Muscle layer of duodenum (tissue), 2 donors: ENCODE data around the gene SCN8A.

Experiments
- H3K27ac ChIP-seq: one replicate; pipeline ENCODE4 v1.7.0; 2013; ENCODE audit warnings: mild to moderate bottlenecking, low read length
- H3K27me3 ChIP-seq: one replicate; pipeline ENCODE4 v1.7.0; 2013; ENCODE audit warnings: low read depth, mild to moderate bottlenecking, control low read depth, low read length
- H3K36me3 ChIP-seq, 2 donors: one replicate each; pipeline ENCODE4 v1.7.0; 2013; ENCODE audit warnings: low read length in 2 of 2, control low read depth in 1 of 2, mild to moderate bottlenecking in 1 of 2; ENCODE audit not compliant: insufficient read depth in 2 of 2, control insufficient read depth in 1 of 2
- H3K4me1 ChIP-seq, 2 donors: one replicate each; pipeline ENCODE4 v1.7.0; 2013; ENCODE audit warnings: low read length in 2 of 2, mild to moderate bottlenecking in 2 of 2, control low read depth in 1 of 2, moderate library complexity in 1 of 2; ENCODE audit not compliant: insufficient read depth in 2 of 2, control insufficient read depth in 1 of 2
- H3K4me3 ChIP-seq, 2 donors: one replicate each; pipeline ENCODE4 v1.7.0; 2013; ENCODE audit warnings: low read length in 2 of 2, low read depth in 1 of 2, mild to moderate bottlenecking in 1 of 2
- H3K9me3 ChIP-seq, 2 donors: one replicate each; pipeline ENCODE4 v1.7.0; 2013; ENCODE audit warnings: low read length in 2 of 2, control low read depth in 1 of 2, mild to moderate bottlenecking in 1 of 2; ENCODE audit not compliant: control insufficient read depth in 1 of 2
- donor health status: healthy.

Gene SCN8A

DNA sequence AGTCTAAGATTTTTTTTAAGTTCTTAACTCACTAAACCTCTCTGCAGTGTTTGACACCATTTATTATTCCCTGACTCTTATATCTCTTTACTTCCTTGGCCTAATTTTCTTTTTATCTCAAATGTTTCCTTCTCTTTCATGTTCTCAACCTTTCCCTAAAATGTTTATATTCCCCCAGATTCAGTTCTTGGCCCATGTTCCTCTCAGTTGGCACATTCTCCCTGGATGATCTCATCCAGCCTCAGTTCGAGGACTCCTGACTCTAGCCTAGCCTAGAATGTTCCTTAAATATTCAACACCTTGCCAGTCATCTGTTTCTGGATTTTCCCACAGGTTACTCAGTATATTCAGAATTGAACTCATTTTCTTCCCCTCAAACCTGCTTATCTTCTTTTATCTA lies 81.3 kb downstream of the SCN8A start:
- no peak overlapping the region for H3K27ac ChIP-seq
- no peaks in the 10 kb centered on the region for H3K4me1 ChIP-seq
- H3K27me3 ChIP-seq: no peaks in the 10 kb centered on the region
- no peaks in the 10 kb centered on the region for H3K36me3 ChIP-seq
- no peaks in the 10 kb centered on the region for H3K9me3 ChIP-seq
- H3K4me3 ChIP-seq: no peak overlapping the region

- H3K27ac ChIP-seq: no peak overlapping the region
- H3K9me3 ChIP-seq: no peaks in the 10 kb centered on the region
- no peaks in the 10 kb centered on the region for H3K4me1 ChIP-seq
- H3K36me3 ChIP-seq: no peaks in the 10 kb centered on the region
- H3K4me3 ChIP-seq: no peak overlapping the region
- no peaks in the 10 kb centered on the region for H3K27me3 ChIP-seq
These were observed 84.2 kb downstream of the SCN8A start for GRCh38 chr12:51675071-51675803.

- H3K36me3 ChIP-seq: no peaks in the 10 kb centered on the region
- H3K9me3 ChIP-seq: no peaks in the 10 kb centered on the region
- no peaks in the 10 kb centered on the region for H3K4me1 ChIP-seq
These were observed 85.8 kb downstream of the SCN8A start for GRCh38 chr12:51676875-51677274.

GRCh38 chr12:51677284-51677968 lies 86.4 kb downstream of the SCN8A start:
- Histone ChIP-seq H3K36me3 (no peaks in the 10 kb centered on the region), H3K4me3 (no peak overlapping the region), H3K4me1 (no peaks in the 10 kb centered on the region), H3K27me3 (no peaks in the 10 kb centered on the region), H3K9me3 (no peaks in the 10 kb centered on the region), H3K27ac (no peak overlapping the region)

More at GRCh38 chr12:51676875-51677274, 85.8 kb downstream of the SCN8A start:
- Histone ChIP-seq H3K4me3 (no peak overlapping the region), H3K27me3 (no peaks in the 10 kb centered on the region), H3K27ac (no peak overlapping the region)

DNA sequence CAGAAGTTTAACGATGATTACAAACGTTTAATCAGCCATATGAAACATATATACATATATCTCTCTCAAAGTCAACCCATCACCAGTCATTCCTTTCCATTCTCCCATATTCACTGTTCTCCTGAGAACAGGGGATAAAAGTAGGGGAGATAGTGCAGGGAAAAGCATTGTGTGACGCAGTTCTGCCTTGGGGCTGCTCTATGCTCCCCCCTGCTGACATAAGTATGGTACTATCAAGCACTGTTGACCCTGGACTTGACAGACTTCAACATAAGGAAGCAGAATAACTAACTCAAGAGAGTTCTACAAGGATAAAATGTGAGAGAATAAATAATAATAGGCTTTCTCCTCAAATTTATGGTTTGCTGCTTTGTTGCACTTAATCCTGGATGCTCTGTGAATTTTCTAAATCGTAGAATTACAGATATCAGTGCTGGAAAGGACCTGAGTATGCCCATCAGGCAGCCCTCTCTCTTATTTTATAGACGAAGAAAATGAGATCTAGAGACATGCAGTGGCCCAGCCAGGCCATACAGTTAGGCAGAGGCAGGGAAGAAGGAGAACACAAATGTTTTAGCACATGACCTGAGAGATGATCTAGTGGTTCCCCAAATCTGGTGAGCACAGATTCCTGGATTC lies 87.2 kb downstream of the SCN8A start:
- Histone ChIP-seq H3K9me3 (no peaks in the 10 kb centered on the region), H3K27me3 (no peaks in the 10 kb centered on the region), H3K36me3 (no peaks in the 10 kb centered on the region), H3K4me3 (no peak overlapping the region), H3K4me1 (no peaks in the 10 kb centered on the region), H3K27ac (no peak overlapping the region)

DNA sequence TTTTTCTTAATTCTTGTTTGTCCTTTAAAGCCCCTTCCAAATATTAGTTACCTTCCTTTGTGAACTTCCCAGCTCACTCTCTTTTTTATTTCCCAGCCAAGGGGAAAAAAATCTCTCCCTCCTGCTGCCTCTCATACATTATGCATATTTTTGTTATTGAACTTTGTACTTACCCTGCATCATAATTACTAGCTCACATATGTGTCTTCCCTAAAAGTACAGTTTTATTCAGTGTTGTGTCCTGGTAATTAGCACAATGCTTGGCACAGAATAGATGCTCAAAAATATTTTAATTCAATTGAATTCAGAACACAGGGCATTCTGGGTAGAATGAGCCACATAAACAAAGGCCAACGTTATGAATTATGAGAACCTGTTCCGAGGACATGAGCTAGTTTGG lies 91.9 kb downstream of the SCN8A start:
- Histone ChIP-seq H3K27me3 (no peaks in the 10 kb centered on the region), H3K9me3 (no peaks in the 10 kb centered on the region), H3K27ac (no peak overlapping the region), H3K4me1 (no peaks in the 10 kb centered on the region), H3K36me3 (peaks cover 0 to 4% of the 10 kb centered on the region in 2 donors), H3K4me3 (no peak overlapping the region)

DNA sequence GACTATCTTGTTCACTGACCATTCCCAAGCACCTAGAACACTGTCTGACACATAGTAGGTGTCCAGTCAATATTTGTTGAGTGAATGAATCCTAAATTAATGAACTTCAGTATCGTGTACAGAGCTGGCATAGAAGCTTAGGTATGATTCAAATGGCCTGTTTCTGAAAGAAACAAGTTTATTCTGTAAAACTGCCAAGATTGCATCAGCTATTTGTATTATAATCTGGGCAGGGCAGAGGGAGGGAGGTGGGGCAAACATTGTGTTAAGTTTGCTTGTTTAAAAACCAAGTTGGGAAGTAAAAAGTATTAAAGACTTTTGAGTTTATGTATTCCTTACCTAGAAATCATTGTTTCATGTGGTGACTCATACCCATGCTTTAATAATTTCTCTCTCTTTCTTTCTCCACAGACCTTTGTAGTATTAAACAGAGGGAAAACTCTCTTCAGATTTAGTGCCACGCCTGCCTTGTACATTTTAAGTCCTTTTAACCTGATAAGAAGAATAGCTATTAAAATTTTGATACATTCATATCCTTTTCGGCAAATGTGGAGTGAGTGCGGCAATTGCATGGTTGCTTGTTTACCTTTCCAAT lies 92.8 kb downstream of the SCN8A start:
- Histone ChIP-seq H3K27ac (no peak overlapping the region), H3K4me1 (no peaks in the 10 kb centered on the region), H3K9me3 (no peaks in the 10 kb centered on the region), H3K27me3 (no peaks in the 10 kb centered on the region), H3K36me3 (peaks cover 0 to 4% of the 10 kb centered on the region in 2 donors), H3K4me3 (no peak overlapping the region)

- H3K36me3 ChIP-seq: peaks cover 0 to 4% of the 10 kb centered on the region in 2 donors
- H3K4me3 ChIP-seq: no peak overlapping the region
- H3K9me3 ChIP-seq: no peaks in the 10 kb centered on the region
- H3K4me1 ChIP-seq: no peaks in the 10 kb centered on the region
- no peak overlapping the region for H3K27ac ChIP-seq
- no peaks in the 10 kb centered on the region for H3K27me3 ChIP-seq
These were observed 95.7 kb downstream of the SCN8A start for GRCh38 chr12:51686727-51687126.

- Histone ChIP-seq H3K27ac (no peak overlapping the region), H3K9me3 (no peaks in the 10 kb centered on the region), H3K27me3 (no peaks in the 10 kb centered on the region), H3K4me1 (no peaks in the 10 kb centered on the region), H3K36me3 (peaks cover 0 to 4% of the 10 kb centered on the region in 2 donors), H3K4me3 (no peak overlapping the region)
These were observed 96.1 kb downstream of the SCN8A start for GRCh38 chr12:51687177-51687576.

DNA sequence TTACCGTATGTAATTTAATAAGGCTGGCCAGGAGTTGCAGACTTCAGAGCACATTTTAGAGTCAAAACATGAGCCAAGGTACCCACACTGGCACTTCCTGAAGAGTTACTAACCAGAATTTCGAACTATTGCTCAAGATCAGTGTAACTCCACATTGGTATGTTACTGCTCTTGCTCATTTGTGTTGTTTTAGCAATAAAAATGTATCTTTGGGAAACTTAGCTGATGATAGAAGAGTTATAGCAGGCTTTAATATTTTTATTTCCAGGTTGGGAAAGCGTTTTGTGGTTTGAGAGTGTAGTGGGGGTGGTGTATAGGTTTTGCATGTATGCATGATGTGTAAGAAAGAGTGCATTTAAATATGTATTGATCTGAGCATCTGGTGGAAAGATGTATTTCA lies 96.6 kb downstream of the SCN8A start:
- no peaks in the 10 kb centered on the region for H3K9me3 ChIP-seq
- H3K36me3 ChIP-seq: peaks cover 0 to 4% of the 10 kb centered on the region in 2 donors
- H3K27ac ChIP-seq: no peak overlapping the region
- no peaks in the 10 kb centered on the region for H3K4me1 ChIP-seq
- H3K4me3 ChIP-seq: no peak overlapping the region
- H3K27me3 ChIP-seq: no peaks in the 10 kb centered on the region

DNA sequence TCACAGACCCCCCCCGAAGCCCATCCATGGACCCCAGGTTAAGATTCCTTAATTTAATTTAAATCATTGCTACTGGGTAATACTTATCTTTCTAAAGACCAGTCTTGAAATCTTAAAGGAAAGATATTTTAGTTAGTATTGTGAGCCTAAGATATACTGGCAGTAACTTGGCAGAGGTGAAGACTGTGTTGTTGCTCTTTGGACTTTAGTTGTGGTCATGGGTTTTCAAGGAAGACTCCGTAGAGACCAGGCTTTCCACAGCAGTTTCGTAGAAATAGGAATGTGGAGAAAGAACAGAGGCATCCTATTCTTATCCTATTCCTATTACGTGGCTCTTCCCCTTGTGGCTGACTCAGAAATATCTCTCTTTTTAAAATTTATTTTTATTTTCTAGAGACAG lies 99.0 kb downstream of the SCN8A start:
- no peaks in the 10 kb centered on the region for H3K9me3 ChIP-seq
- peaks cover 0 to 4% of the 10 kb centered on the region in 2 donors for H3K36me3 ChIP-seq
- H3K27me3 ChIP-seq: no peaks in the 10 kb centered on the region
- no peaks in the 10 kb centered on the region for H3K4me1 ChIP-seq
- H3K27ac ChIP-seq: no peak overlapping the region
- no peak overlapping the region for H3K4me3 ChIP-seq
